Ovary (tissue), 3 donors: ENCODE results near the gene PDE3B.

Experiments used
- CTCF ChIP-seq, 3 donors: fragments of 450-650 bp in 2 of 3; fragments of 200-600 bp in 1 of 3; IDR thresholded peaks; one replicate each; pipeline versions ENCODE4 v1.5.1 to v1.8.0; 2016 to 2022; ENCODE audit warnings: antibody characterized with exemption in 3 of 3, mild to moderate bottlenecking in 1 of 3
- EP300 ChIP-seq: sonication (generic); formaldehyde crosslinking; IDR thresholded peaks from one replicate; pipeline ENCODE4 v1.6.1; 2017; ENCODE audit warnings: antibody characterized with exemption
- POLR2A ChIP-seq: fragments of 450-650 bp; IDR thresholded peaks from one replicate; pipeline ENCODE4 v1.6.1; 2017; ENCODE audit warnings: antibody characterized with exemption, mild to moderate bottlenecking, moderate library complexity
- donor health status: DM: no; HTN: no; CAD: no.

DNA sequence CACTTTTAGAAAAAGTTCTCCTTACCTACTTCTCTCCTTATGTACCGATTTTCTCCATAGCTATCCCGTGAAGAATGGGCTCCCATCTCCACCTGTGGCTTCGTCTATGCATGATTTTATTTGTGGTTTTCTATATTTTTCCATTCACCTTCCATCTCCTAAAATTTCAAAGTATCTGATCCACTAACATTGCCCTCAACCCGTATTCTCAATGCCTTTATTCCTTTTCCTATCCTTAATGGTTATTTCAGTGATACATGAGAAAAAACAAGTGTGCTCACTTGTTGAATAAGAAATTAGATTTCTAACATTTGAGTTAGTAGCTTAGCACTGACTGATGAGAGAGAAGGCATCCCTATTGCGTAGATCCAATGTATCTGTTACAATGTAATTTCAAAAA is 231.6 kb downstream of the PDE3B start:
- TF ChIP-seq POLR2A: no peak
- TF ChIP-seq CTCF (IDR thresholded peaks at IDR 0.05): no peak
- no peak for TF ChIP-seq EP300
